ENCODE measurements around the gene TMEM41A.
"Not testable (repeated sequence)": the region's sequence is repeated elsewhere in the genome, so short reads cannot be mapped to it uniquely, and the experiment has no call there.

The TMEM41A gene

GRCh38 chr3:185484296-185484695, 14.5 kb downstream of the TMEM41A start:
- Histone ChIP-seq H3K4me2 (ENCODE audit: insufficient read depth, low read length) (no peak overlapping the region), H3K4me1 (ENCODE audit: insufficient read depth, low read length) (no peaks in the 10 kb centered on the region), H3K36me3 (ENCODE audit: insufficient read depth, low read length) (peaks cover 7% of the 10 kb centered on the region), H3K27me3 (ENCODE audit: insufficient read depth, low read length, poor library complexity) (no peaks in the 10 kb centered on the region), H3K79me2 (ENCODE audit: insufficient read depth, low read length) (no peaks in the 10 kb centered on the region), H4K20me1 (ENCODE audit: insufficient read depth, low read length) (no peaks in the 10 kb centered on the region), H3K27ac (ENCODE audit: low read length) (no peak overlapping the region), H2AFZ (ENCODE audit: low read depth, low read length) (no peak overlapping the region), H3K9ac (ENCODE audit: low read depth, low read length) (no peak overlapping the region), H3K9me3 (ENCODE audit: insufficient read depth, low read length, severe bottlenecking) (no peaks in the 10 kb centered on the region), H3K4me3 (ENCODE audit: low read depth in 1 of 2, low read length in 2 of 2) (no peak overlapping the region)
- ATAC-seq (ENCODE audit: insufficient read depth, low read depth) (no peak), DNase-seq (no peak)
- no peak for TF ChIP-seq CTCF (IDR thresholded peaks at IDR 0.05; ENCODE audit: borderline replicate concordance, extremely low read depth, low read length, poor library complexity, severe bottlenecking)
- no peak for TF ChIP-seq EZH2 (IDR thresholded peaks at IDR 0.05; ENCODE audit: borderline replicate concordance, low read depth, low read length, severe bottlenecking)

- Histone ChIP-seq H3K27ac (ENCODE audit: low read length) (no peak overlapping the region), H3K4me2 (ENCODE audit: insufficient read depth, low read length) (no peak overlapping the region), H2AFZ (ENCODE audit: low read depth, low read length) (no peak overlapping the region), H3K4me3 (ENCODE audit: low read depth in 1 of 2, low read length in 2 of 2) (no peak overlapping the region), H3K9ac (ENCODE audit: low read depth, low read length) (no peak overlapping the region), H3K27me3 (ENCODE audit: insufficient read depth, low read length, poor library complexity) (no peaks in the 10 kb centered on the region), H3K36me3 (ENCODE audit: insufficient read depth, low read length) (no peaks in the 10 kb centered on the region), H3K79me2 (ENCODE audit: insufficient read depth, low read length) (no peaks in the 10 kb centered on the region), H3K4me1 (ENCODE audit: insufficient read depth, low read length) (no peaks in the 10 kb centered on the region), H4K20me1 (ENCODE audit: insufficient read depth, low read length) (no peaks in the 10 kb centered on the region), H3K9me3 (ENCODE audit: insufficient read depth, low read length, severe bottlenecking) (no peaks in the 10 kb centered on the region)
- no peak for TF ChIP-seq CTCF (IDR thresholded peaks at IDR 0.05; ENCODE audit: borderline replicate concordance, extremely low read depth, low read length, poor library complexity, severe bottlenecking)
- TF ChIP-seq EZH2 (IDR thresholded peaks at IDR 0.05; ENCODE audit: borderline replicate concordance, low read depth, low read length, severe bottlenecking), result no peak
- no peak for DNase-seq
- no peak for ATAC-seq (ENCODE audit: insufficient read depth, low read depth)
Observed at GRCh38 chr3:185479373-185479945, 19.4 kb downstream of the TMEM41A start.

- Histone ChIP-seq H4K20me1 (ENCODE audit: insufficient read depth, low read length) (no peaks in the 10 kb centered on the region), H3K4me1 (ENCODE audit: insufficient read depth, low read length) (no peaks in the 10 kb centered on the region), H3K4me3 (ENCODE audit: low read depth in 1 of 2, low read length in 2 of 2) (no peak overlapping the region), H3K9ac (ENCODE audit: low read depth, low read length) (no peak overlapping the region), H3K27ac (ENCODE audit: low read length) (no peak overlapping the region), H2AFZ (ENCODE audit: low read depth, low read length) (no peak overlapping the region), H3K9me3 (ENCODE audit: insufficient read depth, low read length, severe bottlenecking) (no peaks in the 10 kb centered on the region), H3K36me3 (ENCODE audit: insufficient read depth, low read length) (no peaks in the 10 kb centered on the region), H3K79me2 (ENCODE audit: insufficient read depth, low read length) (no peaks in the 10 kb centered on the region), H3K27me3 (ENCODE audit: insufficient read depth, low read length, poor library complexity) (no peaks in the 10 kb centered on the region), H3K4me2 (ENCODE audit: insufficient read depth, low read length) (no peak overlapping the region)
- TF ChIP-seq CTCF (IDR thresholded peaks at IDR 0.05; ENCODE audit: borderline replicate concordance, extremely low read depth, low read length, poor library complexity, severe bottlenecking) (no peak), EZH2 (IDR thresholded peaks at IDR 0.05; ENCODE audit: borderline replicate concordance, low read depth, low read length, severe bottlenecking) (no peak)
- DNase-seq (no peak), ATAC-seq (ENCODE audit: insufficient read depth, low read depth) (no peak)
Observed at GRCh38 chr3:185477316-185477715, 21.5 kb downstream of the TMEM41A start.

- not testable (repeated sequence) for H3K4me2 ChIP-seq (ENCODE audit: insufficient read depth, low read length); H3K4me1 ChIP-seq (ENCODE audit: insufficient read depth, low read length); H3K4me3 ChIP-seq (ENCODE audit: low read depth in 1 of 2, low read length in 2 of 2); H3K36me3 ChIP-seq (ENCODE audit: insufficient read depth, low read length); H4K20me1 ChIP-seq (ENCODE audit: insufficient read depth, low read length); ATAC-seq (ENCODE audit: insufficient read depth, low read depth); H3K27me3 ChIP-seq (ENCODE audit: insufficient read depth, low read length, poor library complexity); H3K9ac ChIP-seq (ENCODE audit: low read depth, low read length); H3K79me2 ChIP-seq (ENCODE audit: insufficient read depth, low read length); DNase-seq; H2AFZ ChIP-seq (ENCODE audit: low read depth, low read length); H3K9me3 ChIP-seq (ENCODE audit: insufficient read depth, low read length, severe bottlenecking); H3K27ac ChIP-seq (ENCODE audit: low read length)
Observed at GRCh38 chr3:185474922-185475321, 23.9 kb downstream of the TMEM41A start.
